ENCODE data around the gene TMEM271. TPM values are rescaled to one million over a fixed set of nuclear protein-coding genes. Genes with fewer than 3 reads are reported as not detected.

TMEM271 gene
- total and polyA plus RNA-seq, 2 donors (not counting 1 experiment from before 2014, with no cell fraction given) = not detected

DNA sequence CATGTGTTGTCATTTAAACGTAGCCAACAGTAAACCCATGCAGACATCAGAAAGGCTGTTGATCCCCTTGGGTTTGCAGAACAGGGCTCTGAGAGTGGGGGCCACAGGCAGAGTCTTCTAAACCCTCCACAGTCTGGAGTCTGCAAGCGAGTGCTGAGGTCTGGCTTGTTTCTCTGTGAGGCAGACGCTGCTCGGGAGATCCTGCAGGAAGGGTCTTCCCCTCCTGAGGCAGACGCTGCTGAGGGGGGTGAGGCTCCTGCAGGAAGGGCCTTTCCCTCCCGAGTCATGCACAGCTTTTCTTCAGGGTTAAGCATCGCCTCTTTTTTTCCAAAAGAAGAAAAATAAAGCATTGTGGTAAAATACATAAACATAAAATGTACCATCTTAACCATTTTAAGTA lies 32.1 kb upstream of the TMEM271 start:
- Histone ChIP-seq H3K27me3 (ENCODE audit: control insufficient read depth, insufficient read depth, low read length) (no peaks in the 10 kb centered on the region), H3K79me2 (ENCODE audit: control insufficient read depth, insufficient read depth, low read length) (no peaks in the 10 kb centered on the region), H4K20me1 (ENCODE audit: control insufficient read depth, extremely low read depth, insufficient read depth, low read length) (no peaks in the 10 kb centered on the region), H3K36me3 (ENCODE audit: control insufficient read depth, insufficient read depth, low read length) (no peaks in the 10 kb centered on the region), H3K4me1 (ENCODE audit: control insufficient read depth, extremely low read depth, insufficient read depth, low read length) (no peaks in the 10 kb centered on the region), H3K4me3 (replicated peaks in 1 of 4; ENCODE audit: control extremely low read depth in 1 of 4, insufficient read depth in 1 of 4, low read depth in 3 of 4, low read length in 4 of 4) (no peak overlapping the region), H3K27ac (ENCODE audit: insufficient read depth, low read length) (no peak overlapping the region), H2AFZ (ENCODE audit: low read length) (no peak overlapping the region), H3K4me2 (ENCODE audit: extremely low read depth, insufficient read depth, low read length) (no peak overlapping the region), H3K9me3 (ENCODE audit: control insufficient read depth, insufficient read depth, low read depth, low read length) (no peaks in the 10 kb centered on the region), H3K9ac (ENCODE audit: insufficient read depth, low read length) (no peak overlapping the region)
- TF ChIP-seq, protein P1, sequence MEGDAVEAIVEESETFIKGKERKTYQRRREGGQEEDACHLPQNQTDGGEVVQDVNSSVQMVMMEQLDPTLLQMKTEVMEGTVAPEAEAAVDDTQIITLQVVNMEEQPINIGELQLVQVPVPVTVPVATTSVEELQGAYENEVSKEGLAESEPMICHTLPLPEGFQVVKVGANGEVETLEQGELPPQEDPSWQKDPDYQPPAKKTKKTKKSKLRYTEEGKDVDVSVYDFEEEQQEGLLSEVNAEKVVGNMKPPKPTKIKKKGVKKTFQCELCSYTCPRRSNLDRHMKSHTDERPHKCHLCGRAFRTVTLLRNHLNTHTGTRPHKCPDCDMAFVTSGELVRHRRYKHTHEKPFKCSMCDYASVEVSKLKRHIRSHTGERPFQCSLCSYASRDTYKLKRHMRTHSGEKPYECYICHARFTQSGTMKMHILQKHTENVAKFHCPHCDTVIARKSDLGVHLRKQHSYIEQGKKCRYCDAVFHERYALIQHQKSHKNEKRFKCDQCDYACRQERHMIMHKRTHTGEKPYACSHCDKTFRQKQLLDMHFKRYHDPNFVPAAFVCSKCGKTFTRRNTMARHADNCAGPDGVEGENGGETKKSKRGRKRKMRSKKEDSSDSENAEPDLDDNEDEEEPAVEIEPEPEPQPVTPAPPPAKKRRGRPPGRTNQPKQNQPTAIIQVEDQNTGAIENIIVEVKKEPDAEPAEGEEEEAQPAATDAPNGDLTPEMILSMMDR (conservative IDR thresholded peaks at IDR 0.05 in 1 of 2, IDR thresholded peaks at IDR 0.05 in 1 of 2; ENCODE audit: low read depth in 1 of 2, low read length in 2 of 2) = no peak
- no peak for TF ChIP-seq EZH2 (IDR thresholded peaks at IDR 0.05; ENCODE audit: low read length, missing control alignments)
- no peak for DNase-seq (ENCODE audit: low read depth in 2 of 2)

DNA sequence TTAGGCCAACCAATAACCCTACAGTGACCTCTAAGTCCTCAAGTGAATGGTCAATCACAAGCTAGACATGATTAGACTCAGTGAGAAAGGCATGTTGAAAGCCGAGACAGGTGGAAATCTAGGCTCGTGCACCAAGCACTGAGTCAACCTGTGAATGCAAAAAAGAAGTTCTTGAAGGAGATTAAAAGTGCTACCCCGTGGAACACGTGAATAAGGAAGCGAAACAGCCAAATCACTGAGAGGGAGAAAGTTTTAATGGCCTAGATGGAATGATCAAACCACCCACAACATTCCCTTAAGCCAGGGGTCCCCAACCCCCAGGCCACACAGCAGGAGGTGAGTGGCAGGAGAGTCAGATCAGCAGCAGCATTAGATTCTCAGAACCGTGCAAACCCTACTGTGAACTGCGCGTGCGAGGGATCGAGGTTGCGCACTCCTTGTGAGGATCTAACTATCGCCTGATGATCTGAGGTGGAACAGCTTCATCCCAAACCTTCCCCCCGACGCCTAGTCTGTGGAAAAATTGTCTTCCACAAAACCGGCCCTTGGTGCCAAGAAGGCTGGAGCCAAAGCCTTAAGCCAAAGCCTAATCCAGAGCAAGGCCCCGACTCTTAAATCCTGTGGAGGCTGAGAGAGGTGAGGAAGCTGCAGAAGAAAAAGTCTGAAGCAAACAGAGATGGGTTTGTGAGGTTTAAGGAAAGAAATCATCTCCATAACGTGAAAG lies 29.8 kb upstream of the TMEM271 start:
- Histone ChIP-seq H3K27me3 (ENCODE audit: control insufficient read depth, insufficient read depth, low read length) (no peaks in the 10 kb centered on the region), H2AFZ (ENCODE audit: low read length) (no peak overlapping the region)
- no peak for DNase-seq (ENCODE audit: low read depth in 2 of 2)

DNA sequence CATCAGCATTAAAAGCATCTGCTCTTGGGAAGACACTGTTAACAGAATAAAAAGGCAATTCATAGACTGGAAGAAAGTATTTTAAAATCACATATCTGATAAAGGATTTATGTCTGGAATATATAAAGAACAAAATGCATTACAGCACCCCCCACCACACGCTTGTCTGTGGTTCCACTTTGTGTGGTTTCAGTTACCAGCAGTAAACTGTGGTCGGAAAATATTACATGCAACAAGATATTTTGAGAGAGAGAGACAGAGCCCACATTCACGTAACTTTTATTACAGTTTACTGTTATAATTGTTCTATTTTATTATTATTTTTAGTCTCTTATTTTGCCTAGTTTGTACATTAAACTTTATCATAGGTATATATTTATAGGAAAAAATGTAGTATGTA lies 28.0 kb upstream of the TMEM271 start:
- Histone ChIP-seq H3K9me3 (ENCODE audit: control insufficient read depth, insufficient read depth, low read depth, low read length) (no peaks in the 10 kb centered on the region), H3K4me1 (ENCODE audit: control insufficient read depth, extremely low read depth, insufficient read depth, low read length) (no peaks in the 10 kb centered on the region), H3K36me3 (ENCODE audit: control insufficient read depth, insufficient read depth, low read length) (no peaks in the 10 kb centered on the region), H3K79me2 (ENCODE audit: control insufficient read depth, insufficient read depth, low read length) (no peaks in the 10 kb centered on the region), H3K4me3 (replicated peaks in 1 of 4; ENCODE audit: control extremely low read depth in 1 of 4, insufficient read depth in 1 of 4, low read depth in 3 of 4, low read length in 4 of 4) (no peak overlapping the region), H4K20me1 (ENCODE audit: control insufficient read depth, extremely low read depth, insufficient read depth, low read length) (no peaks in the 10 kb centered on the region), H3K27ac (ENCODE audit: insufficient read depth, low read length) (no peak overlapping the region), H2AFZ (ENCODE audit: low read length) (no peak overlapping the region), H3K27me3 (ENCODE audit: control insufficient read depth, insufficient read depth, low read length) (no peaks in the 10 kb centered on the region), H3K9ac (ENCODE audit: insufficient read depth, low read length) (no peak overlapping the region), H3K4me2 (ENCODE audit: extremely low read depth, insufficient read depth, low read length) (no peak overlapping the region)
- DNase-seq (ENCODE audit: low read depth in 2 of 2) = no peak
- TF ChIP-seq, protein P1 (conservative IDR thresholded peaks at IDR 0.05 in 1 of 2, IDR thresholded peaks at IDR 0.05 in 1 of 2; ENCODE audit: low read depth in 1 of 2, low read length in 2 of 2) = no peak
- TF ChIP-seq EZH2 (IDR thresholded peaks at IDR 0.05; ENCODE audit: low read length, missing control alignments) = no peak

More for the DNA sequence above, 29.8 kb upstream of the TMEM271 start:
- H3K36me3 ChIP-seq (ENCODE audit: control insufficient read depth, insufficient read depth, low read length) = no peaks in the 10 kb centered on the region
- TF ChIP-seq EZH2 (IDR thresholded peaks at IDR 0.05; ENCODE audit: low read length, missing control alignments) = no peak
- TF ChIP-seq, protein P1 (conservative IDR thresholded peaks at IDR 0.05 in 1 of 2, IDR thresholded peaks at IDR 0.05 in 1 of 2; ENCODE audit: low read depth in 1 of 2, low read length in 2 of 2) = no peak
- H3K4me1 ChIP-seq (ENCODE audit: control insufficient read depth, extremely low read depth, insufficient read depth, low read length) = no peaks in the 10 kb centered on the region
- no peaks in the 10 kb centered on the region for H4K20me1 ChIP-seq (ENCODE audit: control insufficient read depth, extremely low read depth, insufficient read depth, low read length)
- no peak overlapping the region for H3K27ac ChIP-seq (ENCODE audit: insufficient read depth, low read length)
- no peaks in the 10 kb centered on the region for H3K79me2 ChIP-seq (ENCODE audit: control insufficient read depth, insufficient read depth, low read length)
- H3K4me2 ChIP-seq (ENCODE audit: extremely low read depth, insufficient read depth, low read length) = no peak overlapping the region
- H3K4me3 ChIP-seq (replicated peaks in 1 of 4; ENCODE audit: control extremely low read depth in 1 of 4, insufficient read depth in 1 of 4, low read depth in 3 of 4, low read length in 4 of 4) = no peak overlapping the region
- H3K9ac ChIP-seq (ENCODE audit: insufficient read depth, low read length) = no peak overlapping the region
- no peaks in the 10 kb centered on the region for H3K9me3 ChIP-seq (ENCODE audit: control insufficient read depth, insufficient read depth, low read depth, low read length)
